HG02943 (cell line): ENCODE measurements around the gene NAPSA.
"Not testable (repeated sequence)": the region's sequence is repeated elsewhere in the genome, so short reads cannot be mapped to it uniquely, and the experiment has no call there.

ENCODE experiments used
- ATAC-seq: cut with Tn5 transposase; IDR thresholded peaks from one replicate; pipeline ENCODE4 v1.9.1; 2021; ENCODE audit warnings: mild to moderate bottlenecking, low read depth, moderate library complexity; ENCODE audit not compliant: unreplicated experiment

NAPSA gene

GRCh38 chr19:50361290-50362029 is 4.0 kb downstream of the NAPSA start:
- no peak for ATAC-seq

DNA sequence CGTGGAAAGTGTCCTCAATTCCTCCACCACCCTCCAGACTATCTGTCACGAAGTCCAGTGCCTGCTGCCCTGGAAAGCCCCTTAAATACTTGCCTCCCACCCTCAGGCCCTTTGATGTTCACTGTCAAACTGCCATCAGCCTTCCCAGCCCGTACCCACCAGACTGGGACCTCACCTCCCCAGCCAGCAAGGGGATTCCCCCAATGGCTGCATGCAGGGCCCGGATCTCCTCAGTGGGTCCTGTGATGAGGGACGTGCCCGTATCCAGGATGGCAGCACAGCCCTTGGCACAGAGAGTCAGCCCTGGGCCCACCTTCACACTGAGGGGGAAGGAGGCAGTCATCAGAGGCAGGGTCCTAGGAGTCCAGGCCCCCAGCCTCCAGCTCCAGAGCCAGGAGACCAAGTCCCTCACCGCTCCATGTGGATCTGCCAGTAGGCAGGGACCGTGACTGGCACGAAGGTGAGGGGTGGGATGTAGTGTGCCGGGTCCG is 6.1 kb downstream of the NAPSA start:
- no peak for ATAC-seq

DNA sequence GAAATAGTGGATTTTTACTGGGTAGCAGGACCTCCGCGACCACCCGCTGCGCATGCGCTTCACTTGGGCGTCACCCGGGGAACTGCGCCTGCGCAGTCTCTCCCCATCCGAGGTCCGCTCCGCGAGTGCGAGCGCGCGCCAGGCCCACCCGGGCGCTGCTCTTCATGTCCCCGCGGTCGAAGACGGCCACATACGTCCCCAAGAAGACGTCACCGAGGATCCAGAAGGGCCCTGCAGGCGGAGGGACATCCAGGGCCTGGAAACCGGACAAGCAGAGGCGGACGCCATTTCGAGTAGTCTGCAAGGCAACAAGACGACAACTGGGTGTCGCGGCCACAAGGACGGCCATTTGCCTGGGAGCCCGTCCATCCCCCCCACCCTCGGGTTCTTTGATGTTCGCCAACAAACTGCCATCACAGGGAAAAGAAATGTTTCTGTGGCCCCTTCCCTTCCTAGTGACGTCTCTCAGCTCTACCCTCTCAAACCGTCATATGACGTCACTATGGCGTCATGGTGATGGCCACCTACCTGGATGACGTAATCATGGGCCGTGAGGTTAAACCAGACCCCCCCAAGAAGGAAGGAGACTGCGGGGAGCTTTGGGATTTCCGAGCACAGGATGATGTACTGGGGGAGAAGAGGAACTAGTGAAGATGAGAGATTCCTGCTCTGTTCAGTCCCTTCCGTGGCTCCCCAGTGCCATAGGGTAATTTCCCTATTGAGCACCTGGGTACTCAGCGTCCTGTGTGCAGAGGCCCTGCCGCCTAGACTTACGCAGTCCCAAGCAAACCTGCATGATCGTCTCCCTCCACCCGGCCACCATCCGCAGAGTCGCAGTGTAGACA is 6.7 kb downstream of the NAPSA start:
- ATAC-seq, result no peak

GRCh38 chr19:50357178-50358100 is 8.0 kb downstream of the NAPSA start:
- ATAC-seq, result no peak

GRCh38 chr19:50356691-50357177 is 8.7 kb downstream of the NAPSA start:
- no peak for ATAC-seq

DNA sequence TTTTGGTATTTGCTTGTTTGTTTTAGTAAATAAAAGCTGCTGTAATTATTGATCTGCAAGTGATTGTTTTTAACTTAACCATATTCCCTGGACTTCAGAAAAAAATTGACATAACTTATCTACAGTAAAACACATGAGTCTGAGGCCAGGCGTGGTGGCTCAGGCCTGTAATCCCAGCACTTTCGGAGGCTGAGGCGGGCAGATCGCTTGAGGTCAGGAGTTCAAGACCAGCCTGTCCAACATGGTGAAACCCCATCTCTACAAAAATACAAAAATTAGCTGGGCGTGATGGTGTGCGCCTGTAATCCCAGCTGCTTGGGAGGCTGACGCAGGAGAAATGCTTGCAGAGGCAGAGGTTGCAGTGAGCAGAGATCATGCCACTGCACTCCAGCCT is 12.0 kb downstream of the NAPSA start:
- not testable (repeated sequence) for ATAC-seq

DNA sequence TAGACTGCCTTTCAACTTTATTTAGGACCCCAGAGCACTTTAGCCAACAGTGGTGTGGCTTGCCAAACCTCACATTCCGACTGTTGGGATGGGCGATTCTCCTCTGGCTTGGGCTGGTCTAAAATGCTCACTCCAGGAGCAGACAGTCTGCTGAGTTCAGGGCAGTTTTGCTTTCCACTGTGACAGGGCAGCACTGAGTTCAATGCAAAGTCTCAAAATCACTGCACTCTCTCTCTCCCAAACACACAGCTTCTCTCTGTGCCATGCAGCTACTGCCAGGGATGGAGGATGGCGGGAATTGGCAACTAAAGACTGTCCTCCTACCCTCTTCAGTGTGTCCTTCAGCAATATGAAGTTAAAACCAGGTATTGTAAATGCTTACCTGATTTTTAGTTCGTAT is 13.2 kb downstream of the NAPSA start:
- no peak for ATAC-seq

- no peak for ATAC-seq
Observed at GRCh38 chr19:50349277-50350057, 16.0 kb downstream of the NAPSA start.

GRCh38 chr19:50347089-50347581 is 18.3 kb downstream of the NAPSA start:
- not testable (repeated sequence) for ATAC-seq

DNA sequence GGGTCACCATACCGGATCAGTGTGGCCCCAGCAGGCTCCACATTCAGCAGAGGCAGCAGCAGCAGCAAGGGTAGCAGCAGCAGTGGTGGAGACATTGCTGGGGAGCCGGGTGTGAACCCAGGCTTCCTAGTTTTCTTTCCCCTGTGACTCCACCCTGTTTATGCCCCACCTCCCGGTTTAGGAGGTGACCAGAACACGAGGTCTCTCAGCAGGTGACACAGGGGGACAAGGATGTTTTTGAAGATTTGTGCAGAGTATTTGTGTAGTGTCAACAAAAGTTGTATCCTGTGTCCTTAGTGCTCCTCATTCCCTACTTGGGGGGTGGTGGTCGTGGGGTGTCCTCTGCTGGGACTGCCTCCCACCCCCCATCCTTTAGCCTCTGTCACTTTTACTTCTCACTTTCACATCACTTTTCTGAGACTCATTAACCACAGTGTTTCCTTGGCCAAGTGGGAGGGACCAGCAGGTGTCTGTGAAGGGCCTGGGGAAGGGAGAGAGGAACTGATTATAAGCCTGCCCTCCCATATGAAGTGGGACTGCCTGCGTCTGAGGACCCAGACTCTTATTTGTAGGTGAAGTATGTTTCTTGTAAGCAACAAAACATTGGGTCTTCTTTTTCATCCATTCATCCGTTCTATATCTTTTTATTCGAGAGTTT is 20.6 kb downstream of the NAPSA start:
- no peak for ATAC-seq

DNA sequence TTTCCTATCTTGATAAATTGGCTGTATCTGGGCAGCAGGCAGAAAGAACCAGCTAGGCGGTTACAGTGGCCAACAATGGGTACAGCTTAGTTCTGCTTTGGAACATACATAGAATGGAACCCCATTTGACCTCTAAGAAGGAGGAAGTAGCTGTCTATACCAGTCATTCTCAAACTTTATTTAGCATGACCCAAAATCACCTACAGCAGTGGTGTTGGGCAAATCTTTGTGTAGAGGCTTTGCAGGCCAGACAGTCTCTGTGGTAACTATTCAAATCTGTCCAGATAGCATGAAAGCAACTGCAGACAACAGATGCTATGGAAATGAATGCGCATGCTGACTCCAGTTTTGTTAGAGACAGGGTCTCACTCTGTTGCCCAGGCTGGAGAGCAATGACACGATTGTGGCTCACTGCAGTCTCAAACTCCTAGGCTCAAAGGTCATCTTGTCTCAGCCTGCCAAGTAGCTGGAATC is 24.3 kb downstream of the NAPSA start:
- no peak for ATAC-seq

GRCh38 chr19:50340331-50340730 is 25.1 kb downstream of the NAPSA start:
- no peak for ATAC-seq

- not testable (repeated sequence) for ATAC-seq
Observed at GRCh38 chr19:50337031-50337430, 28.4 kb downstream of the NAPSA start.

DNA sequence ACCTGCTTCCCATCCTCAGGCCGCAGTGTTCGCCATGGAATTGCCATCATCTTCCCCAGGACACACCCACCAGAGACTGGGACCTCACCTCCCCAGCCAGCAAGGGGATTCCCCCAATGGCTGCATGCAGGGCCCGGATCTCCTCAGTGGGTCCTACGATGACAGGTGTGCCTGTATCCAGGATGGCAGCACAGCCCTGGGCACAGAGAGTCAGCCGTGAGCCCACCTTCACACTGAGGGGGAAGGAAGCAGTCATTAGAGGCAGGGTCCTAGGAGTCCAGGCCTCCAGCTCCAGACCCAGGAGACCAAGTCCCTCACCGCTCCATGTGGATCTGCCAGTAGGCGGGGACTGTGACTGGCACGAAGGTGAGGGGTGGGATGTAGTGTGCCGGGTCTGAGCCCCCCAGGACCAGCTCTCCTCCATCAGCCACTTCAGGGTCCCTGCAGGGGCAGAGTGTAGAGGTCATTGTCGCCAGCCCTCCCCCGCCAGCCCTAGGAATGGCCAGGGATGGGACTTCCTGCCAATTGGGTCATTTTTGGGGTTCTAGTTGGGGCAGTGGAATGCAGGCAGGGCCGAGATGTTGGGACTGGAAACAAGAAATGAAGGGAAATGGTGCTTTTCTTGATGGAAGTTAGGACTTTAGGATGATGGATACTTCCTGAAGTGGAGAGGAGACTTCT is 30.6 kb downstream of the NAPSA start:
- no peak for ATAC-seq

GRCh38 chr19:50333737-50334617 is 31.5 kb downstream of the NAPSA start:
- ATAC-seq, result no peak

DNA sequence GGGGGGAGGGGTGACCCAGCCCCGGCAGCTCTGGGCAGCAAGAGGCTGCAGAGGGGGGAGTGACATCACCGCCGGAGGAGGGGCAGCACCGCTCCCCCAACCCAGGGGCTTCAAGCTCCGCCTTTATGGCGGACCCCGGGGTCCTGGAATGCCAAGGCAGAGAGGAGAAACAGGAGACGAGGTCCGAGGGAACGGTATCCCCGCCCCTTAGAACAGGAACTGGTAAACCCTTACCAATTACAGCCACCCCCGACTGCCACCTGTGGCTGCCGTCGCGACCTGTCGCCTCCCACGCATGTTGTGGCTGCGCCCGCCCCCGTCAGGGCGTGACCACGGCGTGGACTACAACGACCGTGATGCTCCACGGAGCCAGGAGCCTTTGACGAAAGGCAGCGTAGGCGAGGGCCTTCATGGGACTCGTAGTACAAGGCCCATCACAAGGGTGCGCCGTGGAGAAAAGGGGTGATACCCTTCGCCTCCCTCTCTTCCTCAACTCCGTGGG is 32.2 kb downstream of the NAPSA start:
- ATAC-seq, result no peak
